Caco-2 (cell line): ENCODE results near the gene TEX50. TPM values are rescaled to one million over a fixed set of nuclear protein-coding genes. Genes with fewer than 3 reads are reported as not detected.
"Not testable (repeated sequence)": the region's sequence is repeated elsewhere in the genome, so short reads cannot be mapped to it uniquely, and the experiment has no call there.

Source experiments
- BruUV-seq: library from RNA; stranded (reverse); fragments of 400-500 nt; replicated peaks from 2 replicates; lab custom pipeline; 2021; lab: Mats Ljungman, UMichigan
- CTCF ChIA-PET: fragments of 300-600 bp; sonication (Branson Sonifier 250); formaldehyde crosslinking; loops from one replicate; lab custom pipeline; 2022; ENCODE audit warnings: antibody characterized with exemption; lab: Charles Lee
- POLR2A ChIA-PET: fragments of 300-600 bp; sonication (Branson Sonifier 250); formaldehyde crosslinking; loops from one replicate; lab custom pipeline; 2022; ENCODE audit warnings: antibody characterized with exemption; lab: Charles Lee
- DNase-seq, 2 experiments: peaks; one replicate each; pipeline versions ENCODE4 v3.0.0 to v3.0.0-alpha.2; 2020 to 2022
- H3K27me3 ChIP-seq: replicated peaks from 2 replicates; pipeline ENCODE4 v1.6.0; 2011; ENCODE audit warnings: low read length; ENCODE audit not compliant: control insufficient read depth, insufficient read depth
- H3K36me3 ChIP-seq: 2 replicates; pipeline ENCODE4 v1.5.1; 2011; ENCODE audit warnings: low read length; ENCODE audit not compliant: control insufficient read depth, insufficient read depth
- H3K4me1 ChIP-seq: fragments of 250-450 bp; sonication (Bioruptor Pico); 2 replicates; pipeline ENCODE4 v1.5.1; 2020; ENCODE audit warnings: mild to moderate bottlenecking
- H3K4me3 ChIP-seq: 2 replicates; pipeline ENCODE4 v1.5.1; 2011; ENCODE audit warnings: low read depth, mild to moderate bottlenecking, control low read depth, low read length
- H3K9me3 ChIP-seq: fragments of 250-450 bp; sonication (Bioruptor Pico); 2 replicates; pipeline ENCODE4 v1.5.1; 2020; ENCODE audit warnings: mild to moderate bottlenecking, moderate library complexity
- H3K27ac Mint-ChIP-seq: one replicate; pipeline ENCODE4 v1.8.0; 2022; ENCODE audit warnings: mixed read lengths; ENCODE audit not compliant: unreplicated experiment
- H3K27me3 Mint-ChIP-seq: one replicate; pipeline ENCODE4 v1.8.0; 2022; ENCODE audit warnings: mixed read lengths; ENCODE audit not compliant: insufficient read depth, unreplicated experiment
- H3K36me3 Mint-ChIP-seq: one replicate; pipeline ENCODE4 v1.8.0; 2022; ENCODE audit warnings: mild to moderate bottlenecking, mixed read lengths; ENCODE audit not compliant: insufficient read depth, unreplicated experiment
- H3K4me1 Mint-ChIP-seq: one replicate; pipeline ENCODE4 v1.8.0; 2022; ENCODE audit warnings: low read depth, mixed read lengths; ENCODE audit not compliant: unreplicated experiment
- H3K4me3 Mint-ChIP-seq: one replicate; pipeline ENCODE4 v1.8.0; 2022; ENCODE audit warnings: mild to moderate bottlenecking, moderate library complexity, mixed read lengths; ENCODE audit not compliant: unreplicated experiment
- H3K9me3 Mint-ChIP-seq: one replicate; pipeline ENCODE4 v1.8.0; 2022; ENCODE audit warnings: mixed read lengths; ENCODE audit not compliant: unreplicated experiment
- CTCF ChIP-seq, 2 experiments: fragments of 200-600 bp in 1 of 2; IDR thresholded peaks; 1 replicate in 1 of 2; 2 replicates in 1 of 2; pipeline versions ENCODE4 v1.5.1 to v1.8.0; 2011 to 2022; ENCODE audit warnings: antibody characterized with exemption in 1 of 2, control low read depth in 1 of 2, inconsistent platforms in 1 of 2, low read depth in 1 of 2, low read length in 1 of 2, mild to moderate bottlenecking in 1 of 2, moderate library complexity in 1 of 2; ENCODE audit not compliant: insufficient read depth in 1 of 2, severe bottlenecking in 1 of 2, unreplicated experiment in 1 of 2
- intact Hi-C: fragments of 100-400 bp; cut with micrococcal nuclease; formaldehyde crosslinking; loops from one replicate; pipeline ENCODE4 v1.10.0; 2022; ENCODE audit not compliant: unreplicated experiment
- total RNA-seq: library from RNA; stranded (reverse); gene quantifications from 2 replicates; pipeline ENCODE4 v1.2.3, GENCODE V29; 2022

TEX50 gene
- total RNA-seq, 1 experiment from 2014 or later: not detected

GRCh38 chr1:173638043-173639021 is 3.2 kb downstream of the TEX50 start:
- H3K4me1 ChIP-seq: no peaks in the 10 kb centered on the region
- H3K4me3 ChIP-seq: no peak overlapping the region
- H3K36me3 Mint-ChIP-seq: no peaks in the 10 kb centered on the region
- POLR2A ChIA-PET: no interaction called here
- BruUV-seq: no TSS peak
- TF ChIP-seq CTCF (IDR thresholded peaks at IDR 0.05; ENCODE audit: insufficient read depth in 1 of 2, low read depth in 1 of 2, low read length in 1 of 2, severe bottlenecking in 1 of 2, unreplicated experiment in 1 of 2): no peak
- peaks cover 5% of the 10 kb centered on the region for H3K27me3 Mint-ChIP-seq
- no peak overlapping the region for H3K4me3 Mint-ChIP-seq
- H3K9me3 ChIP-seq: peaks cover 4% of the 10 kb centered on the region; the same call in 1 of the 2 replicates
- H3K36me3 ChIP-seq: no peaks in the 10 kb centered on the region
- H3K9me3 Mint-ChIP-seq: peaks cover 14% of the 10 kb centered on the region
- no peaks in the 10 kb centered on the region for H3K4me1 Mint-ChIP-seq
- CTCF ChIA-PET: no interaction called here
- no peak for DNase-seq
- H3K27me3 ChIP-seq: no peaks in the 10 kb centered on the region
- intact Hi-C loops: no loop called here
- no peak overlapping the region for H3K27ac Mint-ChIP-seq

- Histone ChIP-seq H3K9me3 (peaks cover 9% of the 10 kb centered on the region; the same call in 1 of the 2 replicates), H3K4me1 (no peaks in the 10 kb centered on the region), H3K27me3 (no peaks in the 10 kb centered on the region), H3K36me3 (no peaks in the 10 kb centered on the region), H3K4me3 (no peak overlapping the region)
- Mint-ChIP-seq H3K4me3 (no peak overlapping the region), H3K9me3 (peaks cover 11% of the 10 kb centered on the region), H3K27me3 (peaks cover 3% of the 10 kb centered on the region), H3K36me3 (no peaks in the 10 kb centered on the region), H3K27ac (no peak overlapping the region), H3K4me1 (no peaks in the 10 kb centered on the region)
- no peak for TF ChIP-seq CTCF (IDR thresholded peaks at IDR 0.05; ENCODE audit: insufficient read depth in 1 of 2, low read depth in 1 of 2, low read length in 1 of 2, severe bottlenecking in 1 of 2, unreplicated experiment in 1 of 2)
- CTCF ChIA-PET: no interaction called here
- DNase-seq: no peak
- POLR2A ChIA-PET: no interaction called here
- intact Hi-C loops: no loop called here
- BruUV-seq: no TSS peak
These were observed 4.0 kb downstream of the TEX50 start for GRCh38 chr1:173639102-173639501.

- H3K27me3 Mint-ChIP-seq, DNase-seq, H3K36me3 Mint-ChIP-seq, H3K4me1 Mint-ChIP-seq, H3K4me3 Mint-ChIP-seq, H3K9me3 ChIP-seq, H3K27me3 ChIP-seq, BruUV-seq, H3K4me3 ChIP-seq, POLR2A ChIA-PET, H3K4me1 ChIP-seq, CTCF ChIA-PET, H3K27ac Mint-ChIP-seq, H3K36me3 ChIP-seq, intact Hi-C loops, H3K9me3 Mint-ChIP-seq: not testable (repeated sequence)
These were observed 7.5 kb downstream of the TEX50 start for GRCh38 chr1:173642450-173643139.
